Esophagus muscularis mucosa (tissue), 3 donors: ENCODE results near the gene POLR2B.

Source experiments
- CTCF ChIP-seq, 3 experiments: fragments of 200-600 bp in 2 of 3; fragments of 450-650 bp in 1 of 3; sonication (generic) in 2 of 3; IDR thresholded peaks; one replicate each; pipeline ENCODE4 v1.5.1; 2017 to 2019; ENCODE audit warnings: antibody characterized with exemption in 3 of 3, mild to moderate bottlenecking in 2 of 3, moderate library complexity in 1 of 3
- POLR2AphosphoS5 ChIP-seq, 2 donors: sonication (generic); formaldehyde crosslinking; IDR thresholded peaks; one replicate each; pipeline ENCODE4 v1.6.1; 2017; ENCODE audit warnings: antibody characterized with exemption in 2 of 2

- TF ChIP-seq POLR2AphosphoS5 (IDR thresholded peaks at IDR 0.05) (no peak), CTCF (IDR thresholded peaks at IDR 0.05) (no peak)
Observed at GRCh38 chr4:56976283-56976836, 2.3 kb upstream of the POLR2B start.
